BE2C (cell line): ENCODE data around the gene CSNK2A3.

ENCODE experiments used
- DNase-seq: peaks from one replicate; pipeline ENCODE4 v3.0.0-alpha.2; 2020
- H3K27me3 ChIP-seq: fragments of 250-450 bp; sonication (Bioruptor Pico); 2 replicates; pipeline ENCODE4 v1.5.1; 2020; ENCODE audit warnings: mild to moderate bottlenecking
- H3K36me3 ChIP-seq: fragments of 250-450 bp; sonication (Bioruptor Pico); 2 replicates; pipeline ENCODE4 v1.5.1; 2020; ENCODE audit warnings: mild to moderate bottlenecking
- H3K4me1 ChIP-seq: fragments of 250-450 bp; sonication (Bioruptor Pico); 2 replicates; pipeline ENCODE4 v1.5.1; 2020
- H3K4me3 ChIP-seq: 2 replicates; pipeline ENCODE4 v1.5.1; 2011; ENCODE audit warnings: low read depth, low read length
- H3K9me3 ChIP-seq: fragments of 250-450 bp; sonication (Bioruptor Pico); 2 replicates; pipeline ENCODE4 v1.5.1; 2020
- CTCF ChIP-seq: IDR thresholded peaks from 2 replicates; pipeline ENCODE4 v1.5.1; 2012; ENCODE audit warnings: mild to moderate bottlenecking, low read depth, low read length

Gene CSNK2A3

GRCh38 chr11:11318461-11318860 is 34.6 kb downstream of the CSNK2A3 start:
- no peaks in the 10 kb centered on the region for H3K27me3 ChIP-seq
- H3K4me1 ChIP-seq, result no peaks in the 10 kb centered on the region
- no peak overlapping the region for H3K4me3 ChIP-seq
- no peak for DNase-seq
- H3K9me3 ChIP-seq, result no peaks in the 10 kb centered on the region
- no peak for TF ChIP-seq CTCF
- no peaks in the 10 kb centered on the region for H3K36me3 ChIP-seq

- no peak overlapping the region for H3K4me3 ChIP-seq
- H3K4me1 ChIP-seq, result no peaks in the 10 kb centered on the region
- DNase-seq, result no peak
- no peaks in the 10 kb centered on the region for H3K27me3 ChIP-seq
- TF ChIP-seq CTCF, result no peak
- H3K9me3 ChIP-seq, result no peaks in the 10 kb centered on the region
- no peaks in the 10 kb centered on the region for H3K36me3 ChIP-seq
Measured at GRCh38 chr11:11316651-11317230, 36.3 kb downstream of the CSNK2A3 start.

GRCh38 chr11:11313902-11314692 is 39.0 kb downstream of the CSNK2A3 start:
- H3K36me3 ChIP-seq, result no peaks in the 10 kb centered on the region
- no peak for TF ChIP-seq CTCF
- H3K4me3 ChIP-seq, result no peak overlapping the region
- H3K4me1 ChIP-seq, result no peaks in the 10 kb centered on the region
- DNase-seq, result no peak
- H3K9me3 ChIP-seq, result no peaks in the 10 kb centered on the region
- no peaks in the 10 kb centered on the region for H3K27me3 ChIP-seq

GRCh38 chr11:11313426-11313825 is 39.6 kb downstream of the CSNK2A3 start:
- DNase-seq, result no peak
- H3K9me3 ChIP-seq, result no peaks in the 10 kb centered on the region
- no peak for TF ChIP-seq CTCF
- no peaks in the 10 kb centered on the region for H3K27me3 ChIP-seq
- H3K36me3 ChIP-seq, result no peaks in the 10 kb centered on the region
- H3K4me1 ChIP-seq, result no peaks in the 10 kb centered on the region
- H3K4me3 ChIP-seq, result no peak overlapping the region

GRCh38 chr11:11312738-11313137 is 40.3 kb downstream of the CSNK2A3 start:
- no peak overlapping the region for H3K4me3 ChIP-seq
- TF ChIP-seq CTCF, result no peak
- H3K27me3 ChIP-seq, result no peaks in the 10 kb centered on the region
- no peaks in the 10 kb centered on the region for H3K9me3 ChIP-seq
- H3K36me3 ChIP-seq, result no peaks in the 10 kb centered on the region
- no peak for DNase-seq
- H3K4me1 ChIP-seq, result no peaks in the 10 kb centered on the region

- Histone ChIP-seq H3K9me3 (no peaks in the 10 kb centered on the region), H3K4me1 (no peaks in the 10 kb centered on the region), H3K27me3 (no peaks in the 10 kb centered on the region), H3K36me3 (no peaks in the 10 kb centered on the region), H3K4me3 (no peak overlapping the region)
- no peak for TF ChIP-seq CTCF
- DNase-seq, result no peak
Measured at GRCh38 chr11:11311169-11311568, 41.9 kb downstream of the CSNK2A3 start.
